ENCODE measurements around the gene SCNN1A.

Gene SCNN1A

GRCh38 chr12:6306599-6307220 is 68.7 kb downstream of the SCNN1A start:
- TF ChIP-seq CTCF (IDR thresholded peaks at IDR 0.05; ENCODE audit: low read depth, low read length), result no peak
- no peak overlapping the region for H3K4me3 ChIP-seq (ENCODE audit: low read depth, low read length)
- in situ Hi-C loops (cut with HindIII; ENCODE audit: low sequenced_read_pairs), result loop anchor here (25.0 kb wide), 1 partner anchor 156 kb away; the partner anchor contains the start of genes TAPBPL and VAMP1
- no peak for DNase-seq (ENCODE audit: low read depth, low spot score)

DNA sequence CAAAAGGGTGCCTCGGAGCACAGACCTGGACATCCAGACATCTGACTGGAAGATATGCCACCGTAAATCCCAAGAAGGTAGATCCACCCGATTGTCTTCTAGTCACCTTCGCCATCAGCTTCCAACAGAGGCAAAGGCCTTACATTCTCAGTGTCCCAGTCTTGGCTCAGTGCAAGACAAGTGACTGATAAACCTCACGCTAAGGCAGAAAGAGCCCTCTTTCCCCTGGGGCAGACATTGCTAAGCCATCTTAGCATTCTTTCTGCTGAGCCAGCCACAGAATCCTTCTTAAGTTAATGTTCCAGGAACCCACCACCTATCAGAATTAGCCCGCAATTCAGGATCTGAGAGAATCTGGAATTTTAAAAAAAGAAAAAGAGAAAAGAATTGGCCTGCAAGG is 69.2 kb downstream of the SCNN1A start:
- no peak overlapping the region for H3K4me3 ChIP-seq (ENCODE audit: low read depth, low read length)
- TF ChIP-seq CTCF (IDR thresholded peaks at IDR 0.05; ENCODE audit: low read depth, low read length), result no peak
- no peak for DNase-seq (ENCODE audit: low read depth, low spot score)
- in situ Hi-C loops (cut with HindIII; ENCODE audit: low sequenced_read_pairs), result loop anchor here (25.0 kb wide), 1 partner anchor 156 kb away; the partner anchor contains the start of genes TAPBPL and VAMP1

- no peak overlapping the region for H3K4me3 ChIP-seq (ENCODE audit: low read depth, low read length)
- DNase-seq (ENCODE audit: low read depth, low spot score), result no peak
- TF ChIP-seq CTCF (IDR thresholded peaks at IDR 0.05; ENCODE audit: low read depth, low read length), result no peak
- in situ Hi-C loops (cut with HindIII; ENCODE audit: low sequenced_read_pairs), result loop anchor here (25.0 kb wide), 1 partner anchor 159 kb away; the partner anchor contains the start of genes TAPBPL and VAMP1
These were observed 72.3 kb downstream of the SCNN1A start for GRCh38 chr12:6303071-6303470.

GRCh38 chr12:6302621-6303020 is 72.7 kb downstream of the SCNN1A start:
- no peak for TF ChIP-seq CTCF (IDR thresholded peaks at IDR 0.05; ENCODE audit: low read depth, low read length)
- DNase-seq (ENCODE audit: low read depth, low spot score), result no peak
- no peak overlapping the region for H3K4me3 ChIP-seq (ENCODE audit: low read depth, low read length)
- in situ Hi-C loops (cut with HindIII; ENCODE audit: low sequenced_read_pairs), result loop anchor here (25.0 kb wide), 1 partner anchor 160 kb away; the partner anchor contains the start of genes TAPBPL and VAMP1

DNA sequence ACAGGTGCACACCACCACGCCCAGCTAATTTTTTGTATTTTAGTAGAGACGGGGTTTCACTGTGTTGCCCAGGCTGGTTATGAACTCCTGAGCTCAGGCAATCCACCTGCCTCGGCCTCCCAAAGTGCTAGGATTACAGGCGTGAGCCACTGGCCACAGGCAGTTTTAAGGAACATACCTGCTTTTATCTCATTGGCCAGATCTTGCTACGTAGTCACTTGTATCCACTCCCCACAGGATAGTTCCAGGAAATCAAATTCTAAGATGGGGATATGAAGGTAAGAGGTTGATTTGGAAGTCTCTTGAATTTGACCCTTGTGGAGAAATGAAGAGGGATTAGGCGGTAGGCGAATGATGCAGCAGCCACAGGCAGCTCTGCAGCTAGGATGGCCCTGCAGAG is 73.6 kb downstream of the SCNN1A start:
- in situ Hi-C loops (cut with HindIII; ENCODE audit: low sequenced_read_pairs), result loop anchor here (25.0 kb wide), 1 partner anchor 161 kb away; the partner anchor contains the start of genes TAPBPL and VAMP1
- no peak for TF ChIP-seq CTCF (IDR thresholded peaks at IDR 0.05; ENCODE audit: low read depth, low read length)
- H3K4me3 ChIP-seq (ENCODE audit: low read depth, low read length), result no peak overlapping the region
- DNase-seq (ENCODE audit: low read depth, low spot score), result no peak

- no peak for TF ChIP-seq CTCF (IDR thresholded peaks at IDR 0.05; ENCODE audit: low read depth, low read length)
- no peak overlapping the region for H3K4me3 ChIP-seq (ENCODE audit: low read depth, low read length)
- in situ Hi-C loops (cut with HindIII; ENCODE audit: low sequenced_read_pairs), result no loop called here
- no peak for DNase-seq (ENCODE audit: low read depth, low spot score)
These were observed 78.2 kb downstream of the SCNN1A start for GRCh38 chr12:6297170-6297569.
